C4-2B (cell line): ENCODE measurements around the gene HTT.
"Not testable (repeated sequence)": the region's sequence is repeated elsewhere in the genome, so short reads cannot be mapped to it uniquely, and the experiment has no call there.

Experiments used
- H3K27ac ChIP-seq: fragments of 450-650 bp; 2 replicates; pipeline ENCODE4 v1.5.1; 2017
- ZFX ChIP-seq: fragments of 450-650 bp; IDR thresholded peaks from 2 replicates; pipeline ENCODE4 v1.6.1; 2017
- TF ChIP-seq, protein P1 (sequence below): fragments of 450-650 bp; conservative IDR thresholded peaks from 2 replicates; pipeline ENCODE4 v1.5.1; 2017; ENCODE audit warnings: mild to moderate bottlenecking

Gene HTT

GRCh38 chr4:3135155-3136011 is 60.9 kb downstream of the HTT start:
- H3K27ac ChIP-seq, result no peak overlapping the region

GRCh38 chr4:3136454-3136853 is 62.0 kb downstream of the HTT start:
- TF ChIP-seq, protein P1, sequence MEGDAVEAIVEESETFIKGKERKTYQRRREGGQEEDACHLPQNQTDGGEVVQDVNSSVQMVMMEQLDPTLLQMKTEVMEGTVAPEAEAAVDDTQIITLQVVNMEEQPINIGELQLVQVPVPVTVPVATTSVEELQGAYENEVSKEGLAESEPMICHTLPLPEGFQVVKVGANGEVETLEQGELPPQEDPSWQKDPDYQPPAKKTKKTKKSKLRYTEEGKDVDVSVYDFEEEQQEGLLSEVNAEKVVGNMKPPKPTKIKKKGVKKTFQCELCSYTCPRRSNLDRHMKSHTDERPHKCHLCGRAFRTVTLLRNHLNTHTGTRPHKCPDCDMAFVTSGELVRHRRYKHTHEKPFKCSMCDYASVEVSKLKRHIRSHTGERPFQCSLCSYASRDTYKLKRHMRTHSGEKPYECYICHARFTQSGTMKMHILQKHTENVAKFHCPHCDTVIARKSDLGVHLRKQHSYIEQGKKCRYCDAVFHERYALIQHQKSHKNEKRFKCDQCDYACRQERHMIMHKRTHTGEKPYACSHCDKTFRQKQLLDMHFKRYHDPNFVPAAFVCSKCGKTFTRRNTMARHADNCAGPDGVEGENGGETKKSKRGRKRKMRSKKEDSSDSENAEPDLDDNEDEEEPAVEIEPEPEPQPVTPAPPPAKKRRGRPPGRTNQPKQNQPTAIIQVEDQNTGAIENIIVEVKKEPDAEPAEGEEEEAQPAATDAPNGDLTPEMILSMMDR, result peak; percentile 49
- no peak for TF ChIP-seq ZFX
- no peak overlapping the region for H3K27ac ChIP-seq

More at GRCh38 chr4:3135155-3136011, 60.9 kb downstream of the HTT start:
- TF ChIP-seq ZFX, result no peak
- TF ChIP-seq, protein P1, result no peak

DNA sequence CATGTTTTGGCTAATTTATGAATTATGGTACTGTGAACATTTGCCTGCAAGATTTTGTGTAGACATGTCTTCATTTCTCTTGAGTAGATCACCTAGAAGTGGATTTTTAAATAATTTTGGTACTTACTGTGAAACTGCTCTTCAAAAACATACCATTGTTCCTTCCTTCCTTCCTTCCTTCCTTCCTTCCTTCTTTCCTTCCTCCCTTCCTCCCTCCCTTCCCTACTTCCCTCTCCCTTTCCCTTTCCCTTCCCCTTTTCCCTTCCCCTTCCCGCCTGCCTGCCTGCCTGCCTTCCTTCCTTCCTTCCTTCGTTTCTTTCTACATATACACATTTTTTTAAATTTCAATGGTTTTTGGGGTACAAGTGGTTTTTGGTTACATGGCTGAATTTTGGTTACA is 63.4 kb downstream of the HTT start:
- no peak for TF ChIP-seq ZFX
- TF ChIP-seq, protein P1, result no peak
- H3K27ac ChIP-seq, result no peak overlapping the region

GRCh38 chr4:3145234-3145924 is 70.9 kb downstream of the HTT start:
- H3K27ac ChIP-seq, result no peak overlapping the region

GRCh38 chr4:3148926-3149325 is 74.4 kb downstream of the HTT start:
- TF ChIP-seq ZFX, result no peak
- TF ChIP-seq, protein P1, result no peak
- no peak overlapping the region for H3K27ac ChIP-seq

More at GRCh38 chr4:3145234-3145924, 70.9 kb downstream of the HTT start:
- no peak for TF ChIP-seq ZFX
- TF ChIP-seq, protein P1, result peak; percentile 19

DNA sequence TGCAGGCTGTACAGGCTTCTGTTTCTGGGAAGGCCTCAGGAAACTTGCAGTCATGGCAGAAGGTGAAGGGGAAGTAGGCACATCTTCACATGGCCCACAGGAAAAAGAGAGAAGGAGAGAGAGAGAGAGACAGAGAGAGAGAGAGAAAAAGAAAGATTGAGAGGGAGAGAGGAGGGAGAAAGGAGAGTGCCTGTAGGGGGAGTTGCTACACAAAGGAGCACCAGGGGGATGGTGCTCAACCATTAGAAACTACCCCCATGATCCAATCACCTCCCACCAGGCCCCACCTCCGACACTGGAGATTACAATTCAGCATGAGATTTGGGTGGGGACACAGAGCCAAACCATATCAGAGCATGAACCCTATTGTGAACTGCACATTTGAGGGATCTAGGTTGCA is 76.8 kb downstream of the HTT start:
- TF ChIP-seq, protein P1, result peak; percentile 9; the same call in 1 of the 2 replicates

GRCh38 chr4:3157366-3157765 is 82.9 kb downstream of the HTT start:
- TF ChIP-seq, protein P1, result no peak
- TF ChIP-seq ZFX, result no peak
- H3K27ac ChIP-seq, result no peak overlapping the region

More for the DNA sequence above, 76.8 kb downstream of the HTT start:
- not testable (repeated sequence) for H3K27ac ChIP-seq
